Measurements from ENCODE around the gene PACS2. TPM values are rescaled to one million over a fixed set of nuclear protein-coding genes. Genes with fewer than 3 reads are reported as not detected.

PACS2 gene
- total RNA-seq, 2 donors from 2014 or later = 117 to 121 TPM

DNA sequence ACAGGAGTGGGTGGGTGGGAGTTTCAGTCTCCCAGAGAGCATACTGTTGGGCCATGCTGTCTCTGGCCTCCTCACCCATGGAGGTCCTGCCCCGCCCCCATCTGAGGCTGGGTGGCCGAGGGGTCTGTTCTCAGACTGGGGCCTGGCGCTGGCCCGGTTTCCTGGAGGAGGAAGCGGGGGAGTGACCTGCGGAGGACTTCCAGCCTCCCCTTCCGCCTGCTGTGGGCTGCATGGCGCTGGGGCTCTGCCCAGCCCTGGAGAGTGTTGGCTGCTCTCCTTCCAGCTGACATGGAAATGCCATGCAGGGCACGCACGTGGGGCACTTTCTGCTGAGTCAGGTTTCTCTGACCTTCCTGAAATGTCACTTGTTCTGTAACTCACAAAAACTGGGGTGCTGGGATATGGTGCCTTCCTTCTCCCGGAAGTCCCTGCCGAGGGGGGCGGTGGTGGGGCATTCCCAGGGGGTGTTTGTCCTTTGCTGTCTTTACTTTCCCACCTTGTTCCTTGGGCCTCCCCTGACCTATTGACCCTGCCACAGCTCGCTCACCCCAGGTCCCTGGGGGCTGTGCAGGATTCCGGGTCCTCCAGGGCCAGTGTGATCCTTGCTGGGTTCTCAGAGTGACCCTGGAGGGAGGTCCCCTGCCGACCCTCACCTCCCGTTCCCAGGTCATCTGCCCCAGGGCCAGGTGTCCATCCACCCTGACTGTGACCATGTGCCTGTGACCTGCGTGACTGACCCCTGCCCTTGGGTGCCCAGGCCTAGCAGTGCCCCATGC is 23.6 kb downstream of the PACS2 start:
- Histone ChIP-seq H3K4me3 (ENCODE audit: low read length) (no peak overlapping the region), H3K9ac (ENCODE audit: extremely low read depth, low read length, poor library complexity, severe bottlenecking) (no peak overlapping the region), H3K27me3 (ENCODE audit: control insufficient read depth, insufficient read depth, low read length, poor library complexity, severe bottlenecking) (no peaks in the 10 kb centered on the region), H3K4me1 (ENCODE audit: control insufficient read depth, insufficient read depth, low read length) (no peaks in the 10 kb centered on the region), H3K36me3 (ENCODE audit: control insufficient read depth, insufficient read depth, low read length) (no peaks in the 10 kb centered on the region), H3K9me3 (ENCODE audit: control insufficient read depth, low read length) (peaks cover under 1% of the 10 kb centered on the region), H3K27ac (ENCODE audit: low read depth, low read length) (no peak overlapping the region)
- TF ChIP-seq, protein P1, sequence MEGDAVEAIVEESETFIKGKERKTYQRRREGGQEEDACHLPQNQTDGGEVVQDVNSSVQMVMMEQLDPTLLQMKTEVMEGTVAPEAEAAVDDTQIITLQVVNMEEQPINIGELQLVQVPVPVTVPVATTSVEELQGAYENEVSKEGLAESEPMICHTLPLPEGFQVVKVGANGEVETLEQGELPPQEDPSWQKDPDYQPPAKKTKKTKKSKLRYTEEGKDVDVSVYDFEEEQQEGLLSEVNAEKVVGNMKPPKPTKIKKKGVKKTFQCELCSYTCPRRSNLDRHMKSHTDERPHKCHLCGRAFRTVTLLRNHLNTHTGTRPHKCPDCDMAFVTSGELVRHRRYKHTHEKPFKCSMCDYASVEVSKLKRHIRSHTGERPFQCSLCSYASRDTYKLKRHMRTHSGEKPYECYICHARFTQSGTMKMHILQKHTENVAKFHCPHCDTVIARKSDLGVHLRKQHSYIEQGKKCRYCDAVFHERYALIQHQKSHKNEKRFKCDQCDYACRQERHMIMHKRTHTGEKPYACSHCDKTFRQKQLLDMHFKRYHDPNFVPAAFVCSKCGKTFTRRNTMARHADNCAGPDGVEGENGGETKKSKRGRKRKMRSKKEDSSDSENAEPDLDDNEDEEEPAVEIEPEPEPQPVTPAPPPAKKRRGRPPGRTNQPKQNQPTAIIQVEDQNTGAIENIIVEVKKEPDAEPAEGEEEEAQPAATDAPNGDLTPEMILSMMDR (conservative IDR thresholded peaks at IDR 0.05) = no peak
- Mint-ChIP-seq H3K36me3 (ENCODE audit: low read depth) (peaks cover 12% of the 10 kb centered on the region), H3K9me3 (no peaks in the 10 kb centered on the region), H3K27ac (no peak overlapping the region), H3K4me1 (no peaks in the 10 kb centered on the region), H3K27me3 (ENCODE audit: insufficient read depth) (no peaks in the 10 kb centered on the region), H3K4me3 (no peak overlapping the region)
- 90 to 92% methylated on average over 10 to 18 of the region's 18 CpGs for WGBS, 2 experiments (ENCODE audit: insufficient coverage in 1 of 2, insufficient read length in 1 of 2)
- DNase-seq = peak; percentile 44

GRCh38 chr14:105340821-105341733 is 26.5 kb downstream of the PACS2 start:
- DNase-seq = no peak
- H3K9me3 ChIP-seq (ENCODE audit: control insufficient read depth, low read length) = peaks cover 21% of the 10 kb centered on the region
- 91 to 93% methylated on average over 13 to 19 of the region's 20 CpGs for WGBS, 2 experiments (ENCODE audit: insufficient coverage in 1 of 2, insufficient read length in 1 of 2)
- peaks cover 25% of the 10 kb centered on the region for H3K36me3 Mint-ChIP-seq (ENCODE audit: low read depth)
- H3K4me3 Mint-ChIP-seq = no peak overlapping the region
- peaks cover 19% of the 10 kb centered on the region for H3K9me3 Mint-ChIP-seq
- H3K27ac Mint-ChIP-seq = no peak overlapping the region
- H3K36me3 ChIP-seq (ENCODE audit: control insufficient read depth, insufficient read depth, low read length) = no peaks in the 10 kb centered on the region
- H3K27me3 Mint-ChIP-seq (ENCODE audit: insufficient read depth) = no peaks in the 10 kb centered on the region
- TF ChIP-seq, protein P1 (conservative IDR thresholded peaks at IDR 0.05) = no peak
- peak overlapping the region; percentile 32 for H3K27ac ChIP-seq (ENCODE audit: low read depth, low read length)
- peaks cover 6% of the 10 kb centered on the region for H3K4me1 Mint-ChIP-seq
- H3K9ac ChIP-seq (ENCODE audit: extremely low read depth, low read length, poor library complexity, severe bottlenecking) = no peak overlapping the region
- H3K4me3 ChIP-seq (ENCODE audit: low read length) = no peak overlapping the region
- H3K27me3 ChIP-seq (ENCODE audit: control insufficient read depth, insufficient read depth, low read length, poor library complexity, severe bottlenecking) = no peaks in the 10 kb centered on the region
- H3K4me1 ChIP-seq (ENCODE audit: control insufficient read depth, insufficient read depth, low read length) = no peaks in the 10 kb centered on the region

GRCh38 chr14:105343194-105343593 is 28.6 kb downstream of the PACS2 start:
- H3K4me1 Mint-ChIP-seq = peaks cover 6% of the 10 kb centered on the region
- H3K9ac ChIP-seq (ENCODE audit: extremely low read depth, low read length, poor library complexity, severe bottlenecking) = no peak overlapping the region
- H3K36me3 Mint-ChIP-seq (ENCODE audit: low read depth) = peaks cover 13% of the 10 kb centered on the region
- no peaks in the 10 kb centered on the region for H3K4me1 ChIP-seq (ENCODE audit: control insufficient read depth, insufficient read depth, low read length)
- no peak overlapping the region for H3K27ac ChIP-seq (ENCODE audit: low read depth, low read length)
- no peaks in the 10 kb centered on the region for H3K36me3 ChIP-seq (ENCODE audit: control insufficient read depth, insufficient read depth, low read length)
- TF ChIP-seq, protein P1 (conservative IDR thresholded peaks at IDR 0.05) = no peak
- peaks cover 19% of the 10 kb centered on the region for H3K9me3 Mint-ChIP-seq
- peaks cover 21% of the 10 kb centered on the region for H3K9me3 ChIP-seq (ENCODE audit: control insufficient read depth, low read length)
- no peak overlapping the region for H3K4me3 Mint-ChIP-seq
- H3K27me3 ChIP-seq (ENCODE audit: control insufficient read depth, insufficient read depth, low read length, poor library complexity, severe bottlenecking) = no peaks in the 10 kb centered on the region
- 88 to 97% methylated on average over 5 to 6 of the region's 7 CpGs for WGBS, 2 experiments (ENCODE audit: insufficient coverage in 1 of 2, insufficient read length in 1 of 2)
- no peak overlapping the region for H3K4me3 ChIP-seq (ENCODE audit: low read length)
- DNase-seq = no peak
- no peaks in the 10 kb centered on the region for H3K27me3 Mint-ChIP-seq (ENCODE audit: insufficient read depth)
- no peak overlapping the region for H3K27ac Mint-ChIP-seq
